Natural killer cell (primary cell): ENCODE data around the gene COL6A5. TPM values are rescaled to one million over a fixed set of nuclear protein-coding genes. Genes with fewer than 3 reads are reported as not detected.

Source experiments
- ATAC-seq, 3 donors: fragments of 150-1000 bp in 2 of 3; fragments of 200-7000 bp in 1 of 3; cut with Tn5 transposase; 1 replicate in 1 of 3; 2 replicates in 2 of 3; pipeline ENCODE4 v1.10.0; 2021; ENCODE audit warnings: mild to moderate bottlenecking in 2 of 3, moderate library complexity in 2 of 3
- DNase-seq, 2 donors: peaks; one replicate each; pipeline versions ENCODE4 v3.0.0 to v3.0.0-alpha.2; 2013 to 2021; ENCODE audit warnings: mixed read lengths in 1 of 2
- H3K27ac ChIP-seq: one replicate; pipeline ENCODE4 v1.5.1; 2013; ENCODE audit warnings: mild to moderate bottlenecking, low read length
- H3K27me3 ChIP-seq: one replicate; pipeline ENCODE4 v1.6.1; 2013; ENCODE audit warnings: low read length; ENCODE audit not compliant: control insufficient read depth, insufficient read depth
- H3K36me3 ChIP-seq: one replicate; pipeline ENCODE4 v1.6.1; 2013; ENCODE audit warnings: low read length; ENCODE audit not compliant: control insufficient read depth, insufficient read depth
- H3K4me1 ChIP-seq: one replicate; pipeline ENCODE4 v1.6.1; 2013; ENCODE audit warnings: low read length; ENCODE audit not compliant: control insufficient read depth, insufficient read depth
- H3K4me3 ChIP-seq: one replicate; pipeline ENCODE4 v1.5.1; 2013; ENCODE audit warnings: low read length
- H3K9me3 ChIP-seq: one replicate; pipeline ENCODE4 v1.6.1; 2013; ENCODE audit warnings: low read length; ENCODE audit not compliant: control insufficient read depth, insufficient read depth
- H3K27ac Mint-ChIP-seq, 2 donors: one replicate each; pipeline ENCODE4 v1.8.0; 2022; ENCODE audit warnings: mild to moderate bottlenecking in 2 of 2, mixed read lengths in 2 of 2, moderate library complexity in 1 of 2
- H3K27me3 Mint-ChIP-seq, 2 donors: one replicate each; pipeline ENCODE4 v1.8.0; 2022; ENCODE audit warnings: low read depth in 2 of 2, mixed read lengths in 2 of 2
- H3K36me3 Mint-ChIP-seq: one replicate; pipeline ENCODE4 v1.8.0; 2022; ENCODE audit warnings: mixed read lengths
- H3K4me1 Mint-ChIP-seq, 2 donors: one replicate each; pipeline ENCODE4 v1.8.0; 2022; ENCODE audit warnings: mixed read lengths in 2 of 2
- H3K4me3 Mint-ChIP-seq: one replicate; pipeline ENCODE4 v1.8.0; 2022; ENCODE audit warnings: mild to moderate bottlenecking, moderate library complexity, mixed read lengths
- H3K9me3 Mint-ChIP-seq, 2 donors: one replicate each; pipeline ENCODE4 v1.8.0; 2022; ENCODE audit warnings: mixed read lengths in 2 of 2
- CTCF ChIP-seq: fragments of 200-600 bp; IDR thresholded peaks from one replicate; pipeline ENCODE4 v1.8.0; 2022; ENCODE audit warnings: antibody characterized with exemption
- WGBS: methylation state at CpG from one replicate; pipeline ENCODE4 v1.1.7; 2013; ENCODE audit warnings: missing lambda C conversion rate; ENCODE audit not compliant: insufficient coverage; 5-methylcytosine and 5-hydroxymethylcytosine counted together
- intact Hi-C: fragments of 100-400 bp; cut with micrococcal nuclease; formaldehyde crosslinking; loops from one replicate; pipeline ENCODE4 v1.14.2; 2022
- total RNA-seq, 4 donors: library from RNA; stranded (reverse); fragments of 120-200 nt in 1 of 4; gene quantifications; one replicate each; pipeline versions ENCODE4 v1.2.3 to v1.2.4, GENCODE V29; 2013 to 2022

The COL6A5 gene
- total RNA-seq, 3 donors from 2014 or later (not counting 1 experiment from before 2014, with no cell fraction given): not detected

GRCh38 chr3:130522399-130522798 lies 176.9 kb downstream of the COL6A5 start:
- no peaks in the 10 kb centered on the region for H3K9me3 ChIP-seq

DNA sequence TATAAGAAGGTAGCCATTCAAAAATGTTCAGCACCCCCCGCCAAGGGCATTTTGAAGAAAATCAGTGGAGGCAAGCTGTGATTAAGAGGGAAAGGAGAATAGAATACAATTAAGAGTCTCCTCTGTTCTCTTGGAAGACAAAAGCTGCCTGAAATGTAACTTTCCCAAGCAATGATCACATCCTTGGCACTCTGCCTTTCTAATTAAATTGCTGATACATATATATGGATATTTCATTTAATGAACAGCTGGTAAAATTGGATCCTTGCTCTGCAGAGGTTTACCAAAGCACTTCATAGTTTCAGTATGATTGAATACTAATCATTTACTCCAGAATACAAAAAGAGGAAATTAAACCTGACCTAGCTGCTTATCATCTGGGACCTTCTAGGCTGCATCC lies 182.0 kb downstream of the COL6A5 start:
- Histone ChIP-seq H3K4me1 (no peaks in the 10 kb centered on the region), H3K9me3 (no peaks in the 10 kb centered on the region), H3K27me3 (no peaks in the 10 kb centered on the region), H3K4me3 (no peak overlapping the region), H3K36me3 (no peaks in the 10 kb centered on the region), H3K27ac (no peak overlapping the region)
- intact Hi-C loops: no loop called here
- Mint-ChIP-seq H3K4me1 (no peaks in the 10 kb centered on the region), H3K27me3 (peaks cover 11 to 19% of the 10 kb centered on the region in 2 donors), H3K27ac (no peak overlapping the region), H3K9me3 (peaks cover 0 to 4% of the 10 kb centered on the region in 2 donors), H3K4me3 (no peak overlapping the region), H3K36me3 (no peaks in the 10 kb centered on the region)
- DNase-seq (no peak), ATAC-seq (no peak)
- TF ChIP-seq CTCF: no peak
- 80% methylated on average over 1 of the region's 1 CpG for WGBS

More at GRCh38 chr3:130522399-130522798, 176.9 kb downstream of the COL6A5 start:
- Histone ChIP-seq H3K36me3 (no peaks in the 10 kb centered on the region), H3K27ac (no peak overlapping the region), H3K4me3 (no peak overlapping the region), H3K4me1 (no peaks in the 10 kb centered on the region), H3K27me3 (peaks cover 8% of the 10 kb centered on the region)
- DNase-seq (no peak), ATAC-seq (no peak)
- Mint-ChIP-seq H3K36me3 (no peaks in the 10 kb centered on the region), H3K9me3 (peaks cover 0 to 2% of the 10 kb centered on the region in 2 donors), H3K4me3 (no peak overlapping the region), H3K27ac (no peak overlapping the region), H3K4me1 (no peaks in the 10 kb centered on the region), H3K27me3 (peaks cover 17 to 24% of the 10 kb centered on the region in 2 donors)
- TF ChIP-seq CTCF: no peak
- 83% methylated on average over 2 of the region's 2 CpGs for WGBS
- intact Hi-C loops: no loop called here

DNA sequence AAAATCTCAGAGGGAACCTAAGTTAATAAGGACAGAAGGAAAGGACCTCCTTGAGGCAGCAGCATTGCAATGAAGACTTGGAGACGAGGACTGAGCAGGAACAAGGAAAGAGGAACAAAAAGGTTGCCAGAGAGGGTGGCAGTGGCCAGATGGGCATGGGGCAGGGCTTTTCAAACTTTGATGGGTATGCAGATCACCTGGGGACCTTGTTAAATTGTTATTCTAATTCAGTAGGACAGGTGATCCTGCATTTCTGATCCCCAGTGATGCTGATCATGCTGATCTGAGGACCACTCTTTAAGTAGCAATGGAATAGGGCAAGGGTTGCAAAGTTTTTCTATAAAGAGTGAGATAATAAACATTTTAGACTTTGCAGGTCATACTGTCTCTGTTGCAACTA lies 182.6 kb downstream of the COL6A5 start:
- intact Hi-C loops: no loop called here
- Histone ChIP-seq H3K27ac (no peak overlapping the region), H3K4me1 (no peaks in the 10 kb centered on the region), H3K36me3 (no peaks in the 10 kb centered on the region), H3K27me3 (no peaks in the 10 kb centered on the region), H3K9me3 (no peaks in the 10 kb centered on the region), H3K4me3 (no peak overlapping the region)
- ATAC-seq (no peak), DNase-seq (no peak)
- Mint-ChIP-seq H3K27ac (no peak overlapping the region), H3K4me3 (no peak overlapping the region), H3K9me3 (peaks cover 0 to 2% of the 10 kb centered on the region in 2 donors), H3K4me1 (no peaks in the 10 kb centered on the region), H3K27me3 (peaks cover 6 to 13% of the 10 kb centered on the region in 2 donors), H3K36me3 (no peaks in the 10 kb centered on the region)
- TF ChIP-seq CTCF: no peak
- 50% methylated on average over 1 of the region's 1 CpG for WGBS

GRCh38 chr3:130529486-130530215 lies 184.2 kb downstream of the COL6A5 start:
- H3K36me3 ChIP-seq: no peaks in the 10 kb centered on the region
- Mint-ChIP-seq H3K9me3 (peaks cover 0 to 2% of the 10 kb centered on the region in 2 donors), H3K4me3 (no peak overlapping the region), H3K27ac (no peak overlapping the region), H3K36me3 (no peaks in the 10 kb centered on the region), H3K27me3 (peaks cover 6 to 16% of the 10 kb centered on the region in 2 donors), H3K4me1 (no peaks in the 10 kb centered on the region)
- no peak for TF ChIP-seq CTCF
- no peak overlapping the region for H3K27ac ChIP-seq
- intact Hi-C loops: no loop called here
- peak in 1 of 2 donors; percentile 2 for DNase-seq
- 79% methylated on average over 5 of the region's 5 CpGs for WGBS
- no peaks in the 10 kb centered on the region for H3K27me3 ChIP-seq
- no peak overlapping the region for H3K4me3 ChIP-seq
- no peaks in the 10 kb centered on the region for H3K9me3 ChIP-seq
- no peaks in the 10 kb centered on the region for H3K4me1 ChIP-seq
- no peak for ATAC-seq
